ENCODE results near the gene TRIM46. TPM values are rescaled to one million over a fixed set of nuclear protein-coding genes. Genes with fewer than 3 reads are reported as not detected.

The TRIM46 gene
- total and polyA plus RNA-seq, 9 of the 15 experiments (the other 6 are each of a cell fraction or from before 2014, with no cell fraction given) = 0.05 to 0.60 (median 0.16) TPM; not detected in 3

DNA sequence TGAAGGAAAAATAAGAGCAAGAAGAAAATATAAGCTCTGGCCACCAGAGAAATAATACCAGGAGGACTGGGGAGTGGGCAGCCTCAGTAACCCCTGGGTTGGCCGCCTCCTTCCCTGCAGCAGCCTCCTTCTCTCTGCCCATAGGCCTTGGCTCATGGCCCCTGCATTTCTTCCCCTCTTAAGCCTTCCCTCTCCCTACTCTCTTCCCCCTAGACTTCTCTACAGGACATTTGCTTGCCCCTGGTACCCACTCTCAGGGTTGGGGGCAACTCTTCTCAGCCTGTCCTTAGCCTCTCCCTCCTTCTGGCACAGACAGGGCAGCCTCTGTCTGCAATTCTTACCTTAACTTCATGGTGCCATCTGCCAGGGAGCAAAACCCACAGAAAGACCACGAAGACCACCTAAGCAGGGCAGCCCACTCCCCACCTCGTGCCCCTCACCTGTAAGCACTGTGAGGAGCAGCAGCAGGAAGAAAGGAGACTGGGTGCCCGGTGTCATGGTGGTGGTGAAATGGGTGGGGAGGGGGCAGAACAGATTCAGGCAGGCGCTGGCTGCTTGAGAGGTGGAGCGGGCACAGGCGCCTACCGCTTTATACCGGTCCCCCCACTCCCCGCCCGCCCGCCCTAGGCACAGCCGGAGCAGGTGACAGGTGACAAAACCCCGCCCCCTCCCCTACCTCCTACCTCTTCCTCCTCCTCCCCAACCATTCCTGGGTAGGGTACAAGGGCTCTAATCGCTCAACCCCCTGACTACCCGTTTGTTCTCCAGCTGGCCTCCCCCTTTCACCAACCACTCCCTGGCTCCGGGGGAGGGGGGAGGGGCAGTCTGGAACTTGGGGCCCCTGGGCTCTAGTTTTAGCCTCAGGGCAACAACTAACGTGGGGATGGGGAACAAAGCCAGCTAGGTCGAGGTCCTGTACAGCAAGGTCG lies 19.0 kb downstream of the TRIM46 start (continued):
- TF ChIP-seq, protein P1, sequence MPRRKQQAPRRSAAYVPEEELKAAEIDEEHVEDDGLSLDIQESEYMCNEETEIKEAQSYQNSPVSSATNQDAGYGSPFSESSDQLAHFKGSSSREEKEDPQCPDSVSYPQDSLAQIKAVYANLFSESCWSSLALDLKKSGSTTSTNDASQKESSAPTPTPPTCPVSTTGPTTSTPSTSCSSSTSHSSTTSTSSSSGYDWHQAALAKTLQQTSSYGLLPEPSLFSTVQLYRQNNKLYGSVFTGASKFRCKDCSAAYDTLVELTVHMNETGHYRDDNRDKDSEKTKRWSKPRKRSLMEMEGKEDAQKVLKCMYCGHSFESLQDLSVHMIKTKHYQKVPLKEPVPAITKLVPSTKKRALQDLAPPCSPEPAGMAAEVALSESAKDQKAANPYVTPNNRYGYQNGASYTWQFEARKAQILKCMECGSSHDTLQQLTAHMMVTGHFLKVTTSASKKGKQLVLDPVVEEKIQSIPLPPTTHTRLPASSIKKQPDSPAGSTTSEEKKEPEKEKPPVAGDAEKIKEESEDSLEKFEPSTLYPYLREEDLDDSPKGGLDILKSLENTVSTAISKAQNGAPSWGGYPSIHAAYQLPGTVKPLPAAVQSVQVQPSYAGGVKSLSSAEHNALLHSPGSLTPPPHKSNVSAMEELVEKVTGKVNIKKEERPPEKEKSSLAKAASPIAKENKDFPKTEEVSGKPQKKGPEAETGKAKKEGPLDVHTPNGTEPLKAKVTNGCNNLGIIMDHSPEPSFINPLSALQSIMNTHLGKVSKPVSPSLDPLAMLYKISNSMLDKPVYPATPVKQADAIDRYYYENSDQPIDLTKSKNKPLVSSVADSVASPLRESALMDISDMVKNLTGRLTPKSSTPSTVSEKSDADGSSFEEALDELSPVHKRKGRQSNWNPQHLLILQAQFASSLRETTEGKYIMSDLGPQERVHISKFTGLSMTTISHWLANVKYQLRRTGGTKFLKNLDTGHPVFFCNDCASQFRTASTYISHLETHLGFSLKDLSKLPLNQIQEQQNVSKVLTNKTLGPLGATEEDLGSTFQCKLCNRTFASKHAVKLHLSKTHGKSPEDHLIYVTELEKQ (CRISPR knock-in tag; IDR thresholded peaks at IDR 0.05) = no peak
- no peak for TF ChIP-seq MYBL2 (IDR thresholded peaks at IDR 0.05; ENCODE audit: low read depth)
- TF ChIP-seq MYBL2 (CRISPR knock-in tag; IDR thresholded peaks at IDR 0.05; ENCODE audit: borderline replicate concordance) = no peak
- TF ChIP-seq DPF2 (IDR thresholded peaks at IDR 0.05) = 0 out of 2 replicates have a peak, but pooled peaks have one; percentile 11
- no peak for TF ChIP-seq CXXC5 (CRISPR knock-in tag; IDR thresholded peaks at IDR 0.05)
- TF ChIP-seq NRF1 (conservative IDR thresholded peaks at IDR 0.05 in 1 of 2, IDR thresholded peaks at IDR 0.05 in 1 of 2) = no peak
- TF ChIP-seq ZNF282 (CRISPR knock-in tag; IDR thresholded peaks at IDR 0.05) = no peak
- TF ChIP-seq ARNT (IDR thresholded peaks at IDR 0.05) = no peak
- no peak for TF ChIP-seq RBFOX2 (IDR thresholded peaks at IDR 0.05; ENCODE audit: low read depth, low read length)
- no peak for TF ChIP-seq MAFG (tag; conservative IDR thresholded peaks at IDR 0.05)
- TF ChIP-seq, protein P2, sequence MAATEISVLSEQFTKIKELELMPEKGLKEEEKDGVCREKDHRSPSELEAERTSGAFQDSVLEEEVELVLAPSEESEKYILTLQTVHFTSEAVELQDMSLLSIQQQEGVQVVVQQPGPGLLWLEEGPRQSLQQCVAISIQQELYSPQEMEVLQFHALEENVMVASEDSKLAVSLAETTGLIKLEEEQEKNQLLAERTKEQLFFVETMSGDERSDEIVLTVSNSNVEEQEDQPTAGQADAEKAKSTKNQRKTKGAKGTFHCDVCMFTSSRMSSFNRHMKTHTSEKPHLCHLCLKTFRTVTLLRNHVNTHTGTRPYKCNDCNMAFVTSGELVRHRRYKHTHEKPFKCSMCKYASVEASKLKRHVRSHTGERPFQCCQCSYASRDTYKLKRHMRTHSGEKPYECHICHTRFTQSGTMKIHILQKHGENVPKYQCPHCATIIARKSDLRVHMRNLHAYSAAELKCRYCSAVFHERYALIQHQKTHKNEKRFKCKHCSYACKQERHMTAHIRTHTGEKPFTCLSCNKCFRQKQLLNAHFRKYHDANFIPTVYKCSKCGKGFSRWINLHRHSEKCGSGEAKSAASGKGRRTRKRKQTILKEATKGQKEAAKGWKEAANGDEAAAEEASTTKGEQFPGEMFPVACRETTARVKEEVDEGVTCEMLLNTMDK (IDR thresholded peaks at IDR 0.05; ENCODE audit: borderline replicate concordance, insufficient read depth, low read depth, low read length, poor library complexity, severe bottlenecking) = no peak
- TF ChIP-seq SRSF3 (IDR thresholded peaks at IDR 0.05; ENCODE audit: insufficient read depth, low read length) = no peak
- TF ChIP-seq, protein P3, sequence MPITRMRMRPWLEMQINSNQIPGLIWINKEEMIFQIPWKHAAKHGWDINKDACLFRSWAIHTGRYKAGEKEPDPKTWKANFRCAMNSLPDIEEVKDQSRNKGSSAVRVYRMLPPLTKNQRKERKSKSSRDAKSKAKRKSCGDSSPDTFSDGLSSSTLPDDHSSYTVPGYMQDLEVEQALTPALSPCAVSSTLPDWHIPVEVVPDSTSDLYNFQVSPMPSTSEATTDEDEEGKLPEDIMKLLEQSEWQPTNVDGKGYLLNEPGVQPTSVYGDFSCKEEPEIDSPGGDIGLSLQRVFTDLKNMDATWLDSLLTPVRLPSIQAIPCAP (CRISPR knock-in tag; IDR thresholded peaks at IDR 0.05; ENCODE audit: borderline replicate concordance) = no peak
- no peak; the same call in 1 of the 2 replicates for TF ChIP-seq EGR1 (conservative IDR thresholded peaks at IDR 0.05)
- 0 out of 2 replicates have a peak, but pooled peaks have one; percentile 31 for TF ChIP-seq HDGF (IDR thresholded peaks at IDR 0.05)
- no peak for TF ChIP-seq ZBTB8A (IDR thresholded peaks at IDR 0.05; ENCODE audit: partially characterized antibody)
- TF ChIP-seq, protein P4, sequence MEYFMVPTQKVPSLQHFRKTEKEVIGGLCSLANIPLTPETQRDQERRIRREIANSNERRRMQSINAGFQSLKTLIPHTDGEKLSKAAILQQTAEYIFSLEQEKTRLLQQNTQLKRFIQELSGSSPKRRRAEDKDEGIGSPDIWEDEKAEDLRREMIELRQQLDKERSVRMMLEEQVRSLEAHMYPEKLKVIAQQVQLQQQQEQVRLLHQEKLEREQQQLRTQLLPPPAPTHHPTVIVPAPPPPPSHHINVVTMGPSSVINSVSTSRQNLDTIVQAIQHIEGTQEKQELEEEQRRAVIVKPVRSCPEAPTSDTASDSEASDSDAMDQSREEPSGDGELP (CRISPR knock-in tag; IDR thresholded peaks at IDR 0.05; ENCODE audit: borderline replicate concordance) = 0 out of 2 replicates have a peak, but pooled peaks have one; percentile 43
- TF ChIP-seq ZNF695 (CRISPR knock-in tag; IDR thresholded peaks at IDR 0.05) = no peak
